Epithelial cell of esophagus (primary cell): ENCODE results near the gene SHC4.

Experiments used
- DNase-seq: peaks from one replicate; pipeline ENCODE4 v3.0.0; 2010; ENCODE audit warnings: low read depth
- H3K4me3 ChIP-seq: 2 replicates; pipeline ENCODE4 v1.5.1; 2011; ENCODE audit warnings: mild to moderate bottlenecking, low read length, control low read depth
- TF ChIP-seq, protein P1 (sequence below): IDR thresholded peaks from 2 replicates; pipeline ENCODE4 v1.5.1; 2011; ENCODE audit warnings: low read depth, mild to moderate bottlenecking, low read length, control low read depth, inconsistent platforms; ENCODE audit not compliant: insufficient read depth; ENCODE audit errors: missing control alignments

SHC4 gene

GRCh38 chr15:48888191-48888590, 75.5 kb downstream of the SHC4 start:
- TF ChIP-seq, protein P1, sequence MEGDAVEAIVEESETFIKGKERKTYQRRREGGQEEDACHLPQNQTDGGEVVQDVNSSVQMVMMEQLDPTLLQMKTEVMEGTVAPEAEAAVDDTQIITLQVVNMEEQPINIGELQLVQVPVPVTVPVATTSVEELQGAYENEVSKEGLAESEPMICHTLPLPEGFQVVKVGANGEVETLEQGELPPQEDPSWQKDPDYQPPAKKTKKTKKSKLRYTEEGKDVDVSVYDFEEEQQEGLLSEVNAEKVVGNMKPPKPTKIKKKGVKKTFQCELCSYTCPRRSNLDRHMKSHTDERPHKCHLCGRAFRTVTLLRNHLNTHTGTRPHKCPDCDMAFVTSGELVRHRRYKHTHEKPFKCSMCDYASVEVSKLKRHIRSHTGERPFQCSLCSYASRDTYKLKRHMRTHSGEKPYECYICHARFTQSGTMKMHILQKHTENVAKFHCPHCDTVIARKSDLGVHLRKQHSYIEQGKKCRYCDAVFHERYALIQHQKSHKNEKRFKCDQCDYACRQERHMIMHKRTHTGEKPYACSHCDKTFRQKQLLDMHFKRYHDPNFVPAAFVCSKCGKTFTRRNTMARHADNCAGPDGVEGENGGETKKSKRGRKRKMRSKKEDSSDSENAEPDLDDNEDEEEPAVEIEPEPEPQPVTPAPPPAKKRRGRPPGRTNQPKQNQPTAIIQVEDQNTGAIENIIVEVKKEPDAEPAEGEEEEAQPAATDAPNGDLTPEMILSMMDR = no peak
- DNase-seq = no peak
- no peak overlapping the region for H3K4me3 ChIP-seq

GRCh38 chr15:48887144-48887543, 76.6 kb downstream of the SHC4 start:
- TF ChIP-seq, protein P1 = no peak
- DNase-seq = peak; percentile 62

DNA sequence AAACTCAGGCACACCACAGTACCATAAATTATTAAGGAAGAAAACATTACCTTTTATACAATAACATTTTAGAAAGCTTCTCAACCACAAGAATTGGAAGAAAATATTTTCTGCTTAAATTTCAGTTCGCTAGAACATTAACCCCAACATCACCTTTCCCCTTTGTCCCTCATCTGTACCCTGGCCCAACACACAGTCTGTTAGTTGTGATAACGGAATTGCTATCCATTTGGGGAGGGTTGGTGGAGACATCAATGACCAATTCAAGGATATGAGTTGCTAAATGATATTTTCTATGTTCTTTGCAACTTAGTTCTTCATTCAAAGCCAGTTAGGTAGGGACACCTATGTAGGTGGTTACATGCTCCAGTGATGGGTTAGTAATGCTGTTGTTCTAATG, 80.0 kb downstream of the SHC4 start:
- no peak for DNase-seq
- H3K4me3 ChIP-seq = no peak overlapping the region
- TF ChIP-seq, protein P1 = no peak

More at GRCh38 chr15:48887144-48887543, 76.6 kb downstream of the SHC4 start:
- H3K4me3 ChIP-seq = no peak overlapping the region

DNA sequence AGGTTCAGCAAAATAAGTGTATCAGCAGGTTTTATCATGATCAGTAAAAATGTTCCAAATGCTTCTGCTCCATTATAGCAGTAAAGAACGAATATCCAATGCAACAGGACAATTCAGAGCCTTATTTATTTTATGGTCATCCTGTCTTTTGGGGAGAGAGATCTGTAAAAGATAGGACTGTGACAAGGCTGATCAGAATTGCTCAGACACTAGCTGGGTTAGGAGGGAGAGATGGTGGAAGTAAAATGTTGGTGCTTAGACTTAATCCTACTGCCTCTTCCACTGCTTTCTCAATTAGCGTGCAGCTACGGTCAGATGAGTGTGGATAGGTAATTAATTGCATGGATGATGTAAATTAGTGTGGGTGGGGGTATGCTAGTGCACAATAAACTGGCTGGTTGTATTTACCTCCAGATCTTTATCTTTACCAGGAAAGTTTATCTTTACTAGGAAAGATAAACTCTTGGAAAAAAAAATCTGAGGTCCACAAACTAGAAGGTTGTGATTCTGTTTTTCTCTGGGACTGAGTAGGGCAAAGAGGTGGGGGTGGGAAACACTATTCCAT, 83.6 kb downstream of the SHC4 start:
- no peak overlapping the region for H3K4me3 ChIP-seq
- DNase-seq = no peak
- TF ChIP-seq, protein P1 = no peak

DNA sequence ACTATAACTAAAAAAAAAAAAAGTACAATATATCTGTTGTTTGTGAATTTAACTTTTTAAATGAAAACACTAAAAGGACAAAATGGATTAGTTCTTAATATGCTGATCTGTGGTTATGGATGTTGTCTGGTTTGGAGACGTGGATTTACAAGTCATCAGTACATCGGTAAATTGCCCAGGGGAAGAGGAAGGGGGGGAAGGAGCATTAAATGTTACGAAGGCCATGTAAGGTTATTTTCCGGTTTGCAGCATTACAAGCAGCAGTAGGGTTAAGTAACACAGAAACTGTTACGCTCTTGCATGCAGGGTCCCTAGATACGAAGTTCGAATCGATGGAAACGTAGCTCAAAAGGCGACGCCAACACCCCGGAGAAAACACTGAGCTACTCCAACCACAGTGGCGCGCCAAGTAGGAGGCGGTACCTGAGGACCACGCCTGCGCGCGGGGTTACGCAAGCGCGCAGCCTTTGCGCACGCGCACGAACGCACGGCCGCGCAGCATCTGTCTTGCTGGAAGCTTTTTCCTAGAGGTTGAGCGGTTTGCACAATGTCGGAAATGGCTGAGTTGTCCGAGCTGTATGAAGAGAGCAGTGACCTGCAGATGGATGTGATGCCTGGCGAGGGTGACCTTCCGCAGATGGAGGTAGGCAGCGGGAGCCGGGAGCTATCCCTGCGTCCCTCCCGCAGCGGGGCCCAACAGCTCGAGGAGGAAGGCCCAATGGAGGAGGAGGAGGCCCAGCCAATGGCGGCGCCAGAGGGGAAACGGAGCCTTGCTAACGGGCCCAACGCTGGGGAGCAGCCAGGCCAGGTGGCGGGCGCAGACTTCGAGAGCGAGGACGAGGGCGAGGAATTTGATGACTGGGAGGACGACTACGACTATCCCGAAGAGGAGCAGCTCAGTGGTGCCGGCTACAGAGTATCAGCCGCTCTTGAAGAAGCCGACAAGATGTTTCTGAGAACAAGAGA, 85.8 kb downstream of the SHC4 start, which contains the start of gene EID1:
EID1 (plus strand) TSS at position 505 of the 966 bp plus-strand sequence; CDS start at position 548, 43 bp downstream.
- H3K4me3 ChIP-seq = peak within 1 kb of the TSS; percentile 74
- TF ChIP-seq, protein P1 = no peak
- peak; percentile 96 for DNase-seq

DNA sequence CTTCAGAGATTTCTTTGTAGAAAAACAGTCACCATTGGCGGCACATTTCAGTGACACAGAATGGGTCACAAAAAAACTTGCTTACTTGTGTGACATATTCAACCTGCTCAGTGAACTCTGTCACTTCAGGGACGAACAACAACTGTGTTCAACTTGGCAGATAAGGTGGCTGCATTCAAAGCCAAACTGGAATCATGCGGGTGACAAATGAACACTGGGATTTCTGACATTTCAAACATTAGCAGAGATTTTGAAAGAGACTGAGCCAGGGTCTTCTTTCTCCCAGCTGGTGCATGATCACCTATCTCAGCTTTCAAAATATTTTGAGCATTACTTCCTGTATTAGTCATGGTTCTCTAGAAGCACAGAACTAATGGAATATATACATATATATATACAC, 87.7 kb downstream of the SHC4 start:
- no peak for DNase-seq
- no peak overlapping the region for H3K4me3 ChIP-seq
- TF ChIP-seq, protein P1 = no peak
